Measurements from ENCODE around the gene SLC18A3.

Gene SLC18A3

GRCh38 chr10:49644035-49644646 lies 34.0 kb downstream of the SLC18A3 start:
- peaks cover 19% of the 10 kb centered on the region for H3K4me1 ChIP-seq (ENCODE audit: control insufficient read depth, low read length)

GRCh38 chr10:49645417-49645816 lies 35.3 kb downstream of the SLC18A3 start:
- peaks cover 32% of the 10 kb centered on the region for H3K4me1 ChIP-seq (ENCODE audit: control insufficient read depth, low read length)
- H3K36me3 ChIP-seq (ENCODE audit: control insufficient read depth, low read length): no peaks in the 10 kb centered on the region
- H4K20me1 ChIP-seq (ENCODE audit: control insufficient read depth, insufficient read depth, low read depth, low read length): no peaks in the 10 kb centered on the region
- H3K27ac ChIP-seq (ENCODE audit: low read depth, low read length): no peak overlapping the region
- no peaks in the 10 kb centered on the region for H3K9me2 ChIP-seq (replicated peaks; ENCODE audit: control insufficient read depth, low read length)
- TF ChIP-seq EZH2phosphoT487 (IDR thresholded peaks at IDR 0.05; ENCODE audit: borderline replicate concordance, low read length) (no peak), CTCF (IDR thresholded peaks at IDR 0.05; ENCODE audit: low read depth, low read length, poor library complexity, severe bottlenecking) (no peak)
- no peaks in the 10 kb centered on the region for H3K9me3 ChIP-seq (ENCODE audit: control insufficient read depth, insufficient read depth, low read length)
- no peaks in the 10 kb centered on the region for H3K79me2 ChIP-seq (ENCODE audit: control insufficient read depth, low read length)
- peaks cover 4% of the 10 kb centered on the region; the same call in 1 of the 2 replicates for H3F3A ChIP-seq (ENCODE audit: control insufficient read depth, insufficient read depth)
- no peak overlapping the region for H3K4me2 ChIP-seq (ENCODE audit: low read length)
- H3K4me3 ChIP-seq (ENCODE audit: low read length): no peak overlapping the region
- H3K27me3 ChIP-seq (ENCODE audit: control insufficient read depth, low read length): no peaks in the 10 kb centered on the region; the same call in 1 of the 2 replicates

More at GRCh38 chr10:49644035-49644646, 34.0 kb downstream of the SLC18A3 start:
- Histone ChIP-seq H3K4me3 (ENCODE audit: low read length) (no peak overlapping the region), H3K36me3 (ENCODE audit: control insufficient read depth, low read length) (no peaks in the 10 kb centered on the region), H3K9me2 (replicated peaks; ENCODE audit: control insufficient read depth, low read length) (no peaks in the 10 kb centered on the region), H3K4me2 (ENCODE audit: low read length) (no peak overlapping the region), H4K20me1 (ENCODE audit: control insufficient read depth, insufficient read depth, low read depth, low read length) (no peaks in the 10 kb centered on the region), H3K9me3 (ENCODE audit: control insufficient read depth, insufficient read depth, low read length) (no peaks in the 10 kb centered on the region), H3K27ac (ENCODE audit: low read depth, low read length) (no peak overlapping the region), H3K79me2 (ENCODE audit: control insufficient read depth, low read length) (no peaks in the 10 kb centered on the region), H3F3A (ENCODE audit: control insufficient read depth, insufficient read depth) (peaks cover 3% of the 10 kb centered on the region; the same call in 1 of the 2 replicates), H3K27me3 (ENCODE audit: control insufficient read depth, low read length) (no peaks in the 10 kb centered on the region; the same call in 1 of the 2 replicates)
- no peak for TF ChIP-seq CTCF (IDR thresholded peaks at IDR 0.05; ENCODE audit: low read depth, low read length, poor library complexity, severe bottlenecking)
- TF ChIP-seq EZH2phosphoT487 (IDR thresholded peaks at IDR 0.05; ENCODE audit: borderline replicate concordance, low read length): no peak

- Histone ChIP-seq H3F3A (ENCODE audit: control insufficient read depth, insufficient read depth) (peaks cover 4% of the 10 kb centered on the region; the same call in 1 of the 2 replicates), H3K27me3 (ENCODE audit: control insufficient read depth, low read length) (no peaks in the 10 kb centered on the region; the same call in 1 of the 2 replicates), H3K9me3 (ENCODE audit: control insufficient read depth, insufficient read depth, low read length) (no peaks in the 10 kb centered on the region), H3K4me1 (ENCODE audit: control insufficient read depth, low read length) (peaks cover 39% of the 10 kb centered on the region), H3K9me2 (replicated peaks; ENCODE audit: control insufficient read depth, low read length) (no peaks in the 10 kb centered on the region), H3K4me2 (ENCODE audit: low read length) (no peak overlapping the region), H3K4me3 (ENCODE audit: low read length) (no peak overlapping the region), H3K79me2 (ENCODE audit: control insufficient read depth, low read length) (no peaks in the 10 kb centered on the region), H3K27ac (ENCODE audit: low read depth, low read length) (no peak overlapping the region), H4K20me1 (ENCODE audit: control insufficient read depth, insufficient read depth, low read depth, low read length) (no peaks in the 10 kb centered on the region), H3K36me3 (ENCODE audit: control insufficient read depth, low read length) (no peaks in the 10 kb centered on the region)
- no peak for TF ChIP-seq EZH2phosphoT487 (IDR thresholded peaks at IDR 0.05; ENCODE audit: borderline replicate concordance, low read length)
- TF ChIP-seq CTCF (IDR thresholded peaks at IDR 0.05; ENCODE audit: low read depth, low read length, poor library complexity, severe bottlenecking): no peak
These were observed 36.1 kb downstream of the SLC18A3 start for GRCh38 chr10:49645871-49646870.

Measured in DOHH2 (cell line).